Esophagus muscularis mucosa (tissue), 4 donors: ENCODE measurements around the gene GLYATL1. TPM values are rescaled to one million over a fixed set of nuclear protein-coding genes. Genes with fewer than 3 reads are reported as not detected.

Experiments
- DNase-seq: peaks from one replicate; pipeline ENCODE4 v3.0.0-alpha.2; 2017; ENCODE audit errors: extremely low spot score
- H3K27ac ChIP-seq, 4 donors: fragments of 200-600 bp; sonication (generic); replicated peaks in 1 of 4; 1 replicate in 3 of 4; 2 replicates in 1 of 4; pipeline ENCODE4 v1.5.1; 2016 to 2019; ENCODE audit warnings: mild to moderate bottlenecking in 1 of 4
- H3K27me3 ChIP-seq, 4 donors: fragments of 200-600 bp; sonication (generic); one replicate each; pipeline versions ENCODE4 v1.5.1 to v1.6.0; 2016 to 2019
- H3K36me3 ChIP-seq, 4 donors: fragments of 200-600 bp; sonication (generic); one replicate each; pipeline ENCODE4 v1.5.1; 2016 to 2019
- H3K4me1 ChIP-seq, 4 donors: fragments of 200-600 bp; sonication (generic); one replicate each; pipeline ENCODE4 v1.5.1; 2016 to 2019
- H3K4me3 ChIP-seq, 4 donors: fragments of 200-600 bp; sonication (generic); 1 replicate in 2 of 4; 2 replicates in 2 of 4; pipeline ENCODE4 v1.5.1; 2016 to 2019; ENCODE audit warnings: mild to moderate bottlenecking in 4 of 4, moderate library complexity in 1 of 4
- H3K9me3 ChIP-seq, 4 donors: fragments of 200-600 bp; sonication (generic); 1 replicate in 3 of 4; 2 replicates in 1 of 4; pipeline ENCODE4 v1.5.1; 2016 to 2019
- EP300 ChIP-seq: sonication (generic); formaldehyde crosslinking; IDR thresholded peaks from one replicate; pipeline ENCODE4 v1.6.1; 2017; ENCODE audit warnings: antibody characterized with exemption
- POLR2A ChIP-seq: fragments of 450-650 bp; IDR thresholded peaks from one replicate; pipeline ENCODE4 v1.6.1; 2017; ENCODE audit warnings: antibody characterized with exemption, moderate library complexity, mild to moderate bottlenecking, low read depth
- POLR2AphosphoS5 ChIP-seq, 2 donors: sonication (generic); formaldehyde crosslinking; IDR thresholded peaks; one replicate each; pipeline ENCODE4 v1.6.1; 2017; ENCODE audit warnings: antibody characterized with exemption in 2 of 2
- WGBS: methylation state at CpG from one replicate; pipeline ENCODE4 v1.1.5; 2018; 5-methylcytosine and 5-hydroxymethylcytosine counted together
- intact Hi-C: fragments of 100-400 bp; cut with DNase I; formaldehyde crosslinking; loops from one replicate; pipeline ENCODE4 v1.15.1; 2023
- total RNA-seq, 4 donors: library from RNA; depleted of rRNA; stranded (reverse); fragments of >200 nt; gene quantifications; one replicate each; pipeline versions ENCODE4 v1.1.0 to v1.2.1, GENCODE V29; 2016
- TF ChIP-seq, protein P1 (sequence below), 3 experiments: fragments of 200-600 bp in 2 of 3; fragments of 450-650 bp in 1 of 3; sonication (generic) in 2 of 3; IDR thresholded peaks; one replicate each; pipeline ENCODE4 v1.5.1; 2017 to 2019; ENCODE audit warnings: antibody characterized with exemption in 3 of 3, mild to moderate bottlenecking in 2 of 3, moderate library complexity in 1 of 3

The GLYATL1 gene
- total RNA-seq, 4 donors from 2014 or later = not detected

DNA sequence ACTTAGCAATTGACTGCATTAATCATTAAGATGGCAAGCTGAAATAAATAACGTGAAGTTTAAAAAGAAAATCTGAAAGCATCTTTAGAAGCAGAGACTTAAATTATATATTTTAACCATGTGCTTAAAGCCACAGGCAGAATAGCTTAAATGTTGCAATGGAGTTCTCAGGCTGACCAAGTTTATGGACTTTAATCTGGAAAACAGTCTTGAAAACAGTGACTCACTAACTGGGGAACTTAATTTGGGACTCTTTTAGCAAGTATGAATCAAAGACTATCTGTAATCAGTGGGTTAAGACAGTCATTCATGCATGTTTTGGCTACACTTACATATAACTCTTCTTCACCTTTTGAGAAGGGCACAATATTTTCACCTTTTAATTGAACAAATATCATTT is 12.6 kb upstream of the GLYATL1 start:
- DNase-seq = no peak
- 57% methylated on average over 1 of the region's 1 CpG for WGBS
- Histone ChIP-seq H3K36me3 (no peaks in the 10 kb centered on the region), H3K27me3 (peaks cover 0 to 31% (median 0%) of the 10 kb centered on the region in 4 donors), H3K27ac (no peak overlapping the region), H3K4me3 (no peak overlapping the region), H3K9me3 (no peaks in the 10 kb centered on the region), H3K4me1 (peaks cover 3 to 9% (median 7%) of the 10 kb centered on the region in 4 donors)
- TF ChIP-seq POLR2AphosphoS5 (IDR thresholded peaks at IDR 0.05) (no peak), POLR2A (no peak), EP300 (no peak)
- TF ChIP-seq, protein P1, sequence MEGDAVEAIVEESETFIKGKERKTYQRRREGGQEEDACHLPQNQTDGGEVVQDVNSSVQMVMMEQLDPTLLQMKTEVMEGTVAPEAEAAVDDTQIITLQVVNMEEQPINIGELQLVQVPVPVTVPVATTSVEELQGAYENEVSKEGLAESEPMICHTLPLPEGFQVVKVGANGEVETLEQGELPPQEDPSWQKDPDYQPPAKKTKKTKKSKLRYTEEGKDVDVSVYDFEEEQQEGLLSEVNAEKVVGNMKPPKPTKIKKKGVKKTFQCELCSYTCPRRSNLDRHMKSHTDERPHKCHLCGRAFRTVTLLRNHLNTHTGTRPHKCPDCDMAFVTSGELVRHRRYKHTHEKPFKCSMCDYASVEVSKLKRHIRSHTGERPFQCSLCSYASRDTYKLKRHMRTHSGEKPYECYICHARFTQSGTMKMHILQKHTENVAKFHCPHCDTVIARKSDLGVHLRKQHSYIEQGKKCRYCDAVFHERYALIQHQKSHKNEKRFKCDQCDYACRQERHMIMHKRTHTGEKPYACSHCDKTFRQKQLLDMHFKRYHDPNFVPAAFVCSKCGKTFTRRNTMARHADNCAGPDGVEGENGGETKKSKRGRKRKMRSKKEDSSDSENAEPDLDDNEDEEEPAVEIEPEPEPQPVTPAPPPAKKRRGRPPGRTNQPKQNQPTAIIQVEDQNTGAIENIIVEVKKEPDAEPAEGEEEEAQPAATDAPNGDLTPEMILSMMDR (IDR thresholded peaks at IDR 0.05) = no peak
- intact Hi-C loops = no loop called here

DNA sequence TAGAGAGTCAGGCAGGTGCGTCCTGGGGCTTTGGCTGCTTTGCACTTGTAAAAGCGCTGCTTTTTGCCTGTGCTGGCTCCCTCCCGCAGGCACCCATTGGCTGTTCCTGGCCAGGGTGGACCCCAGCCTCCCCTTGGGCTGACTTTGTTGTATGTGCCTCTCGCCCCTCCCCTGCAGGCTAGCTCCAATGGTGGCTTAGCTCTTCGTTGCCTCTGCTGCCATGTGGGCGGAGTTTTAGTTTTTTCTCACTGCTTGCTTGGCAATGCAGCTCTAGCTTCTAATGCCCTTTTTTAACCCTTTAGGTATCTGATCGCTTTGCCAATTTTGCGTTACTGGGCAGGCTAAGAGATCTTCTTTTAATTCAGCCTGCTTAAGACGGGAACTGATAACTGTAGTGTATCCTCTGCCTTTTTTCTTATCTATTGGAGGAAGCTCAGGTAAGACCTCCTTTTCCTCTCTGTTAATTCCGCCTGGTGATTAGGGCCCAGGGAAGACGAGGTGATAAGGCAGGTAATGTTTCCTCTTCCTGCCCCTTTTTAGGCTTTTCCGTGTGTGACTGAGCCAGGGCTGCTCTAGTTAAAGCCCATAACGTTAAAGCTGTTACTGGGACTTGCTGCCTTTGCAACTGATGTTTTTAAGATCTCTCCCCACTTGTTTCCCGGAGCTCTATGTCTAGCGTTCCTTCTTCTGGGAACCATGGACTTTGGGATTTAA is 11.7 kb upstream of the GLYATL1 start:
- Histone ChIP-seq H3K27me3 (peaks cover 0 to 28% (median 0%) of the 10 kb centered on the region in 4 donors), H3K4me1 (peaks cover 3 to 9% (median 7%) of the 10 kb centered on the region in 4 donors), H3K4me3 (peak overlapping the region in 1 of 4 donors; percentile 9), H3K9me3 (no peaks in the 10 kb centered on the region), H3K27ac (no peak overlapping the region), H3K36me3 (no peaks in the 10 kb centered on the region)
- intact Hi-C loops = no loop called here
- no peak for TF ChIP-seq EP300
- TF ChIP-seq POLR2A = no peak
- TF ChIP-seq POLR2AphosphoS5 (IDR thresholded peaks at IDR 0.05) = no peak
- TF ChIP-seq, protein P1 (IDR thresholded peaks at IDR 0.05) = no peak
- 5% methylated on average over 15 of the region's 15 CpGs for WGBS
- no peak for DNase-seq

DNA sequence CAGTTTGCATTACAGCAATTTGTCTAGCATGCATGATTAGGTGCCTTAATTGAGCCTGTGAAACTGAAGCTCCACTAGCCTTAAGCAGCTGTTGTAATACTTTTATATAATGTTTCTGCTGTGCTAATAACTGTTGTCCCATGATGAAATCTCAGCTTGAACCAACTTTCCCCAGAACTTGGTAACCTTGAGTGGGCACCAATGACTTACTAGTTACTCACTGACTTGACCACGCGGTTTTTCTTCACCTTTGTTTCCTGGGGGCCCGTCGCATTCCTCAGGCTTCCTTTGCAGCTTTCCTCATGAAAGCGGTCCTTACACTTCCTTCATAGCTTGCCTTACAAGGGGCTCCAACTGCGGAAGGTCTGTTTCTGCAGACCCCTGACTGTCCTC is 11.2 kb upstream of the GLYATL1 start:
- Histone ChIP-seq H3K27ac (no peak overlapping the region), H3K36me3 (no peaks in the 10 kb centered on the region), H3K9me3 (no peaks in the 10 kb centered on the region), H3K27me3 (peaks cover 0 to 28% (median 0%) of the 10 kb centered on the region in 4 donors), H3K4me3 (peak overlapping the region in 1 of 4 donors; percentile 9), H3K4me1 (peaks cover 3 to 9% (median 7%) of the 10 kb centered on the region in 4 donors)
- DNase-seq = no peak
- intact Hi-C loops = no loop called here
- WGBS = 24% methylated on average over 6 of the region's 6 CpGs
- TF ChIP-seq, protein P1 (IDR thresholded peaks at IDR 0.05) = no peak
- TF ChIP-seq POLR2A (no peak), EP300 (no peak), POLR2AphosphoS5 (IDR thresholded peaks at IDR 0.05) (no peak)

- Histone ChIP-seq H3K9me3 (no peaks in the 10 kb centered on the region), H3K27ac (no peak overlapping the region), H3K4me3 (no peak overlapping the region), H3K36me3 (no peaks in the 10 kb centered on the region), H3K4me1 (peaks cover 3 to 9% (median 7%) of the 10 kb centered on the region in 4 donors), H3K27me3 (peaks cover 0 to 28% (median 0%) of the 10 kb centered on the region in 4 donors)
- TF ChIP-seq POLR2AphosphoS5 (IDR thresholded peaks at IDR 0.05) = no peak
- TF ChIP-seq, protein P1 (IDR thresholded peaks at IDR 0.05) = no peak
- intact Hi-C loops = no loop called here
- no peak for DNase-seq
Measured at GRCh38 chr11:58928691-58929090, 10.6 kb upstream of the GLYATL1 start.

DNA sequence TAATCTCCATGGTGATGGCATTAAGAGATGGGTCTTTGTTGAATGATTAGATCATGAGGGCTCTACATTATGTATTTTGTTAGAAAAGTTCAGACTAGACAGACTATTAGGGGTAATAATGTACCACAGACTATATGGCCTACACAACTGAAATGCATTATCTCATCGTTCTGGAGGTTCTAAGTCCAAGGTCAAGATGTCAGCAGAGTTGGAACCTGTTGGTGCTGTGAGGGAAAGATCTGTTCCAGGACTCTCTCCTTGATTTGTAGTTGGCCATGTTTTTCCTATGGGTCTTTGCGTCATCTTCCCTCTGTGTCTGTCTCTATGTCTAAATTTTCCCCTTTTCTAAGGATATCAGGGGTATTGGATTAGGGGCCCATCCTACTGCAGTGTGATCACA is 8.4 kb upstream of the GLYATL1 start:
- Histone ChIP-seq H3K4me1 (peaks cover 3 to 9% (median 7%) of the 10 kb centered on the region in 4 donors), H3K27ac (no peak overlapping the region), H3K9me3 (no peaks in the 10 kb centered on the region), H3K4me3 (no peak overlapping the region), H3K36me3 (no peaks in the 10 kb centered on the region), H3K27me3 (peaks cover 0 to 28% (median 0%) of the 10 kb centered on the region in 4 donors)
- TF ChIP-seq, protein P1 (IDR thresholded peaks at IDR 0.05) = no peak
- no peak for TF ChIP-seq POLR2AphosphoS5 (IDR thresholded peaks at IDR 0.05)
- no peak for TF ChIP-seq EP300
- 80% methylated on average over 2 of the region's 2 CpGs for WGBS
- intact Hi-C loops = no loop called here
- DNase-seq = no peak
